Kasumi-1 (cell line): ENCODE measurements around the gene NDUFA12.

Source experiments
- DNase-seq, 2 experiments: peaks; one replicate each; lab custom pipeline; 2025; lab: John Stamatoyannopoulos, UW

NDUFA12 gene

GRCh38 chr12:94980577-94980976, 22.9 kb downstream of the NDUFA12 start:
- DNase-seq = peak; percentile 47 to 61

- DNase-seq = no peak
These were observed 23.6 kb downstream of the NDUFA12 start for GRCh38 chr12:94979941-94980340.

DNA sequence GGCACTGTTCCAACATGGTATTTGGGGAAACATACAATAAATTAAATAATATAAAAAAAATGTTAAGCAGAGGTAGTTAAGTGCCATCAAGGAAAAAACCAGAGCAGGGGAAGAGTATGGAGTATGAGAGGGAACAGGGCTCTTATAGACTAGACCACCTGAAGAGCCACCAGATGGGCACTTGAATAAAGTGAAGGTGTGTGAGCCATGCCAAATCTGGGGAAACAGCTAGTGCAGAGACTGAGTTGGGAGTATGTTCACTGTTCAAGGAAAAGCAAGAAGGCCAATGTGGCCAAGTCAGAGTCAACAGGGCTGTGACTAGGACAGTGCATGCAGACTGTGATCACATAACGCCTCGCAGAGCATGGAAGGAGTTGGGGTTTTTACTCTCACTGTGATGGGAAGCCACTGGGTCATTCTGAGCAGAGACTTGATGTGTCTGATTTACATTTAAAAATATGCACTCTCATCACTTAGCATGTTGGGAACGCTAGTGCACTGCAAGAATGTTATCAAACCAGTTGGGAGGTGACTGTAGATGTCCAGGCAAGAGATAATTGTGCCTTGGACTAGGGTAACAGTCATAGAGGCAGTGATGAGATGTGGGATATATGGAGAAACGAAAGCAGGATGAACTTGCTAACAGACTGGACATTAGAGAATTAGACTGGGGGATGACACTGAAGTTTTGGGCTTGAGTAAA, 25.6 kb downstream of the NDUFA12 start:
- no peak for DNase-seq

GRCh38 chr12:94973221-94973620, 30.3 kb downstream of the NDUFA12 start:
- DNase-seq = no peak

- no peak for DNase-seq
These were observed 30.7 kb downstream of the NDUFA12 start for GRCh38 chr12:94972795-94973194.

DNA sequence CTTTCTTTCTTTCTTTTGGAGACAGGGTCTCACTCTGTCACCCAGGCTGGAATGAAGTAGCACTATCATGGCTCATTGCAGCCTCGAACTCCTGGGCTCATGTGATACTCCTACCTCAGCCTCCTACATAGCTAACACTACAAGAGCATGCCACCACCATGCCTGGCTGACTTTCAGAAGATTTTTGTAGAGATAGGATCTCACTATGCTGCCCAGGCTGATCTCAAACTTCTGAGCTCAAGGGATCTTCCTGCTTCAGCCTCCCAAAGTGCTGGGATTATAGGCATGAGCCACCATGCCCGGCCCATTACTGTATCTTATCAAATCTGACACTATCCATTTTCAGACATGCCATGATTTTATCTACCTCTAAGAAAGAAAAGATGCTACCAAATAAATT, 31.6 kb downstream of the NDUFA12 start:
- no peak for DNase-seq

GRCh38 chr12:94970560-94970959, 32.9 kb downstream of the NDUFA12 start:
- DNase-seq = no peak

DNA sequence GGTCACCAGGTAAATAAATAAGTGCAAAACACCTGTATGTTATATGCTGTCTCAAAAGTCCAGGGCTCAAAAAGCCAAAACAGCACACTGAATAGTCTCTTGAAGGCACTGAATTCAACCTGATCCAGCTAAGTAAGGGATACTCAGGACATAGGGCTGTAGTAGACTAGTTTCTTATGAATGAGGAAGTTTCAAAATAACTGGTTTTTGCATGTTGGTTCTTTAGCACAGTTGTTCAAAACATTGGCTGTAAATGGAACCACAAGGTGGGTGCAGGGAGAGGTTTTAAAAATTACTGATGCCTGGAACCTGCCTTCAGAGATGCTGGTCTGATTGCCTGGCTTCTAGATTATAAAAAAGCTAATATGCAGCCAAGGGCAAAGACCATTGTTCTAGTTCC, 34.1 kb downstream of the NDUFA12 start:
- DNase-seq = peak; percentile 53 to 59

DNA sequence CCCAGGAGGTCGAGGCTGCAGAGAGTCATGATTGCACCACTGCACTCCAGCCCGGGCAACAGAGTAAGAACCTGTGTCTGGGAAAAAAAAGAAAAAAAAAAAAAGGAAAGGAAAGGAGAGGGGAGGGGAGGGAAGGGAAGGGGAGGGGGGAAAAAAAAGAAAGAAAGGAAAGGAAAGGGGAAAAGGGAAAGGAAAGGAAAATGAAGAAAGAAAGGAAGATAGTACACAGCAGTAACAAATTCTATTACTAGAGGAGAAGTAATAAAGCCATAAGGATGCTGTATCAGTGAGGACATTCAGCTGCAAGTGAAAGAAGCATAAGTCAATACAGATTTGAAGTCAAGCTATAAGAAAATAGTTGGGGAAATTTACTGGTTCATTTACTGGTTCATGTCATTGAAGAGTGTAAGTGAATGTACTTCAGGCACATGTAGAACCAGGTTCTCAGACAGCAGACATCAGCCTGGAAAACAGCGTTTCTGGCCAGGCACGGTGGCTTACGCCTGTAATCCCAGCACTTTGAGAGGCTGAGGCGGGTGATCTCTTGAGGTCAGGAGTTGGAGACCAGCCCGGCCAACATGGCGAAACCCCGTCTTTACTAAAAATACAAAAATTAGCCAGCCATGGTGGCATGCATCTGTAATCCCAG, 37.4 kb downstream of the NDUFA12 start:
- no peak for DNase-seq

DNA sequence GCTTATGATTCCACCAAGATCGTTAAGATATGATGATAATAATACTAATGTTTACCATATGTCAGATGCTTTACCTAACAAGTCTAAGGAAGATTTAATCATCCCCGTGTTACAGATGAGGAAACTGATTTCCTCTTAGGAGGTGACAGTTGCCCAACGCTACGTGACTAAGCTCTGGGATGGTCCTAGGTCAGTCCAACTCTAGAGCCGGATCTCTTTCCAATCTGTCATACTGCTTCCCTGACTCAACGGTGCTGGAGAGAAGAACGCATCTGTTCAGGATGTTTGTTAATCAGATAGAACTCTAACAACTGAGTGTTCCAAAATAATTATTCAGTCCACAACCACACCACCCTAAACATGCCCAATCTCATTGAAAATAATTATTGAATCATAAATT, 39.8 kb downstream of the NDUFA12 start:
- DNase-seq = no peak

GRCh38 chr12:94962670-94963069, 40.8 kb downstream of the NDUFA12 start:
- no peak for DNase-seq

DNA sequence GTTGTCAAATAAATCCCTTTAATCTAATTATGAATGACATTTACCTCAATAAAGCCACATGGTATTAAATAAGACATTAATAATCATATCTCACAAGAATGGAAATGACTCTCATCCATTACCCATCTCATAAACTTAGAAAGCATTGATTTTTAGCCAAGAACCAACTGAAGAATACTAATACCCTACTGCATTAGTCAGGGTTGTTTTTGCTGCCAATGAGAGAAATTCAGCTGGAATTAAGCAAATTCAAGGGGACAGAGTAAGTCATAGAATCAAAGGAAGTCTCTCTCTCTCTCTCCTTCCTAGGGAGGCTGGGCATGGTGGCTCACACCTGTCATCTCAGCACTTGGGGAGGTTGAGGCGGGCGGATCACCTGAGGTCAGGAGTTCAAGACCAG, 41.6 kb downstream of the NDUFA12 start:
- no peak for DNase-seq

DNA sequence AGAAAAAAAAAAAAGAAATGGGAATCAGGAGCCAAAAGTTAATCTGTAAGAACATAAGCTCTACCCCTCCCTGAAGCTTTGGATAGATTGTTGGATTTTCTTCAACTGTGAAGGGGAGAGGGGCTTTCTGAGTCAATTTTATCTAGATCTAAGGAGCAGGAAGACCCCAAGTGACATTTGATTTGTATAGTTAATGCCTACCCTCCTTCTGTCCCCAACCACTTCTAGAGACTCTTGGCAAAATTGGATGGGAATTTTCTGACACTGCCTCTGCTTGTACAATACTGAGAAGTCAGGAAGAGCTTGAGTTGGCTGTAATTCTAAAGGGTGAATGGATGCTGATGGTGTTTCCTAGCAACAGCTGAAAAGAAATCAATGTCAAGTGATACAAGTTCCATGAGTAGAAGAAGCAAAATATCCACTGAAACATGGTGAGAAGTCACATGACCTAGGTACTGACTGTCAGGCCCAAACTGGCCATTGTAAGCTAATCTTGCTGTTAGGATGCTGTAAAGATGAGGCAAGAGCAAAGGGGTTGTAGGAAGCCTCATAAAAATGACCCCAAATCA, 42.2 kb downstream of the NDUFA12 start:
- DNase-seq = no peak

GRCh38 chr12:94957006-94957405, 46.5 kb downstream of the NDUFA12 start:
- no peak for DNase-seq

- no peak for DNase-seq
These were observed 48.4 kb downstream of the NDUFA12 start for GRCh38 chr12:94954948-94955592.

- peak in 1 of 2 experiments; percentile 10 for DNase-seq
These were observed 49.3 kb downstream of the NDUFA12 start for GRCh38 chr12:94954029-94954685.

- no peak for DNase-seq
These were observed 51.2 kb downstream of the NDUFA12 start for GRCh38 chr12:94952325-94952724.

DNA sequence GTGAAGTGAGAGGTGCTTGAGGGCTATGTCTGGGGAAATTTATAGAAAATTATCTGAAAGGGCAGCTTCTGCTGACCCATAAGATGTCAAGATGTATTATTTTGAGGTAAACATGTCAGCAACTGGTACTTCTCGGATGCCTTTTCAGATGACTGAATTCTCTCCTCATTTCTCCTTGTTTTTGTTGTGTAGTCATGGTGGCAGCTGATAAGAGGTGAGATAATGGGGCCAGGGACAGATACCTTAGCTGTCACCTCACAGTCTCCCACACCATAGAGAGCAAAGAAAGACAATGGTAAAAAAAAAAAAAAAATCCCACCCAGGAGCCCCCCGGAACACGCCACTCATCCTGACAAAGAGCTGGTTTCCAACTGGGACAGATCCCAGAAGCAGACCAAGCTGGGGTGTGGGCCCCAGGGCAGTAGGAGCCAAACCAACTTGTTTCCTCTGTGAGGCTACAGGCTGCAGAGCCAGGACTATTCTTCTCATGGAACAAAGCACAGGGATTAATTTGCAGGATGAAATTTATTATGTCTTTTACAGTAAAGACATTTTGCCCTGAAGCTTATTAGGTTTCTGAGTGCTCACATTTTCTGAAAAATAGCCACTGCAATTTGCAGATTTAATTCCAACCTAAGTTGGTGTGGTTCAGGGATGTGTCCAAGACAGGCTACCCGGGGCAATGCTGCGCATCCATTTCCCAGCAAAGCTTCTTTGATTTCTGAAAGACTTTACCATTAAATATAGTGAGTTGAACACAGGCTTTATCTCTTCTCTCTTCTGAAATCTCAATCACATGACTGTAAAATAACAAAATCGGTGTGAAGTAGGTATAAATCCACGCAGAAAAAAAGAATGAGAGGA, 52.2 kb downstream of the NDUFA12 start:
- no peak for DNase-seq

DNA sequence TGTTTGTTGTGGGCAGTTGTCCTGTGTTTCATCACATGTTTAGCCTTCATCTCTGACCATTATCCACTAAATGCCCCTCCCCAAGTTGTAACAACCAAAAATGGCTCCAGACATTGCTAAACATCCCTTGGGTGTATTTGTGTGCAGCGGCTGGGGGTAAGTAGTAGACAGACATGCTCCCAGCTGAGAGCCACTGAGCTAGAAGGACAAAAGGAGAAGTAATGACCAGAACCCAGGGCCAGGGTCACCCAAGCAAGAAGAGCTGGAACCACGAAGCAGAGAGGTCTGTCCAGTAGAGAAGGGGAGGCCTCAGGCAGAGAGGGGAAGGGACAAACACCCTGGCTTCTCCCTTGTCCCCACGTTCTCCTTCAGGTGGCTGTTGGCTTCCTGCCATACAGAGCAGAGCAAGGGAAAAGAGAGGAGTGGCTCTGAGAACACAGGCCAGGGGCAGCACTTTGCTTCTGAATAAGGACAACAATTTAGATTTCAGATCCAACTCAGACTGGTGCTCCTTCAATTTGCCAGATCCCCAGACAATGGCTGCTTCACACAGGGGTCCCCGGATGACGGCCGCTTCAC, 55.2 kb downstream of the NDUFA12 start:
- DNase-seq = no peak

GRCh38 chr12:94942663-94943062, 60.8 kb downstream of the NDUFA12 start:
- DNase-seq = peak; percentile 12 to 18

- no peak for DNase-seq
These were observed 62.0 kb downstream of the NDUFA12 start for GRCh38 chr12:94941440-94941862.
